Right atrium auricular region (tissue), 2 donors: ENCODE measurements around the gene DENND1A. TPM values are rescaled to one million over a fixed set of nuclear protein-coding genes. Genes with fewer than 3 reads are reported as not detected.

Experiments
- DNase-seq: peaks from one replicate; pipeline ENCODE4 v3.0.0-alpha.2; 2019; ENCODE audit warnings: low spot score
- H3K27ac ChIP-seq, 2 donors: fragments of 200-600 bp; sonication (generic); 1 replicate in 1 of 2; 2 replicates in 1 of 2; pipeline ENCODE4 v1.5.1; 2016 to 2019
- H3K27me3 ChIP-seq, 2 donors: fragments of 200-600 bp; sonication (generic); one replicate each; pipeline versions ENCODE4 v1.5.1 to v1.6.0; 2017 to 2019
- H3K36me3 ChIP-seq: fragments of 200-600 bp; sonication (generic); one replicate; pipeline ENCODE4 v1.5.1; 2016
- H3K4me1 ChIP-seq, 2 donors: fragments of 200-600 bp; sonication (generic); one replicate each; pipeline versions ENCODE4 v1.5.1 to v1.6.0; 2017 to 2019
- H3K4me3 ChIP-seq, 2 donors: fragments of 200-600 bp; sonication (generic); 1 replicate in 1 of 2; 2 replicates in 1 of 2; pipeline ENCODE4 v1.5.1; 2017 to 2019; ENCODE audit warnings: mild to moderate bottlenecking in 1 of 2, moderate library complexity in 1 of 2
- H3K9me3 ChIP-seq, 2 donors: fragments of 200-600 bp; sonication (generic); one replicate each; pipeline ENCODE4 v1.5.1; 2019
- total RNA-seq, 2 donors: library from RNA; depleted of rRNA; stranded (reverse); fragments of >200 nt; gene quantifications; one replicate each; pipeline ENCODE4 v1.1.0, GENCODE V29; 2016
- TF ChIP-seq, protein P1 (sequence below), 2 donors: fragments of 200-600 bp; sonication (generic); IDR thresholded peaks; one replicate each; pipeline ENCODE4 v1.5.1; 2019; ENCODE audit warnings: antibody characterized with exemption in 2 of 2

The DENND1A gene
- total RNA-seq, 2 donors from 2014 or later: 14.9 to 23.6 TPM

DNA sequence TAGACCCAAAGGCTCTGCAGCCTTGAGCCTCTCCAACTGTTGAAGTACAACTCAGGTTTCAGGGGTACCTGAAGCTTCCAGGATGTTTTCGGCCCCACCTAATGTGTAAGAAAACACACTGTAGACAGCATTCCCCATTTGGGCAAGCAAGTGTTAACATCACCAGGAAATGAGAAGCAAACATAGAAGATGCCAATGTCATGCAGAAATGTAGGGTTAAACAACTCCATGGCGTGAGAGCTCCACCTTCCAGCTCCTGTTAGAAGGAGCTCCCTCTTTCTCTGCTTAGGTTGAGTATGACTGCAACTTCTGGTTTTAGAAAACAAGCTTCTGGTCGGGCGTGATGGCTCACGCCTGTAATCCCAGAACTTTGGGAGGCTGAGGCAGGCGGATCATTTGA is 31.0 kb upstream of the DENND1A start:
- Histone ChIP-seq H3K4me3 (no peak overlapping the region), H3K27ac (no peak overlapping the region), H3K4me1 (no peaks in the 10 kb centered on the region), H3K27me3 (no peaks in the 10 kb centered on the region), H3K9me3 (no peaks in the 10 kb centered on the region), H3K36me3 (no peaks in the 10 kb centered on the region)
- no peak for DNase-seq
- TF ChIP-seq, protein P1, sequence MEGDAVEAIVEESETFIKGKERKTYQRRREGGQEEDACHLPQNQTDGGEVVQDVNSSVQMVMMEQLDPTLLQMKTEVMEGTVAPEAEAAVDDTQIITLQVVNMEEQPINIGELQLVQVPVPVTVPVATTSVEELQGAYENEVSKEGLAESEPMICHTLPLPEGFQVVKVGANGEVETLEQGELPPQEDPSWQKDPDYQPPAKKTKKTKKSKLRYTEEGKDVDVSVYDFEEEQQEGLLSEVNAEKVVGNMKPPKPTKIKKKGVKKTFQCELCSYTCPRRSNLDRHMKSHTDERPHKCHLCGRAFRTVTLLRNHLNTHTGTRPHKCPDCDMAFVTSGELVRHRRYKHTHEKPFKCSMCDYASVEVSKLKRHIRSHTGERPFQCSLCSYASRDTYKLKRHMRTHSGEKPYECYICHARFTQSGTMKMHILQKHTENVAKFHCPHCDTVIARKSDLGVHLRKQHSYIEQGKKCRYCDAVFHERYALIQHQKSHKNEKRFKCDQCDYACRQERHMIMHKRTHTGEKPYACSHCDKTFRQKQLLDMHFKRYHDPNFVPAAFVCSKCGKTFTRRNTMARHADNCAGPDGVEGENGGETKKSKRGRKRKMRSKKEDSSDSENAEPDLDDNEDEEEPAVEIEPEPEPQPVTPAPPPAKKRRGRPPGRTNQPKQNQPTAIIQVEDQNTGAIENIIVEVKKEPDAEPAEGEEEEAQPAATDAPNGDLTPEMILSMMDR (IDR thresholded peaks at IDR 0.05): no peak

DNA sequence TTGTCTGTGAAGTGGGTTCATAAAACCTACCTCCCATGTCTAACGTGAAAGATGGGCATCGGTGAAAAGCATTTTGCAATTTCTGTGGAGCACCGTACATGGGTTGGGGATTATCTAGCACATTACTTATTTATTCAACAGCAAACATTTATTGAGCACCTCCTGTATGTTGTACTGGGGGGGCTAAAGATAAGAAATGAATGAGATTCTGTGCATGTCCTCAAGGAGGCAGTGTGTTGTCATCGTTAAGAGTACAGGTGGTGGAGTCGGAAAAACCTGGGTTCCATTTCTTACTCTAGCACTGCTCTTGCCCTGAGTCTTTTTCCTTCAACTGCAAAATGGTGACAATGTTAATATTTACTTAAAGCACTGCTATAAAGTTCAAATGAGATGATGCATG is 30.4 kb upstream of the DENND1A start:
- Histone ChIP-seq H3K9me3 (no peaks in the 10 kb centered on the region), H3K27ac (no peak overlapping the region), H3K4me3 (no peak overlapping the region), H3K4me1 (no peaks in the 10 kb centered on the region), H3K36me3 (no peaks in the 10 kb centered on the region), H3K27me3 (no peaks in the 10 kb centered on the region)
- TF ChIP-seq, protein P1 (IDR thresholded peaks at IDR 0.05): no peak
- no peak for DNase-seq

DNA sequence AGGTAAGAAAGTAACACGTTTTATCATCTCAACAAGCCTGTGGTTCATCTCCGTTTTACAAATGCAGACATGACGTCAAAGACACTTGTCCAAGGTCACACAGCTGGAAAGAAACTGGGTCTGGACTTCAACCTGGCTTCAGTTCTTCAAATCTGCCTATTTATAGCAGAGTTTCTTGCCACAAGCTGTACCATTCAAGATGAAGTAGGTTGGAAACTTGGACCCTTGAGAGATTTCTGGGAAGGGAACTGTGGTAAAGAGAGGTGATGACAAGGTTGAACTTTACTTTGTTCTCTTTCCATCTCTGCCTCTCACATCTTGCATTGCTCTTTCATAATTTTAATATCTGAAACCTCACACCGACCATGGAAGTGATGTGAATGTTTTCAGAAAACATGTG is 29.9 kb upstream of the DENND1A start:
- Histone ChIP-seq H3K27me3 (no peaks in the 10 kb centered on the region), H3K9me3 (no peaks in the 10 kb centered on the region), H3K27ac (no peak overlapping the region), H3K36me3 (no peaks in the 10 kb centered on the region), H3K4me3 (no peak overlapping the region), H3K4me1 (no peaks in the 10 kb centered on the region)
- DNase-seq: no peak
- TF ChIP-seq, protein P1 (IDR thresholded peaks at IDR 0.05): no peak

DNA sequence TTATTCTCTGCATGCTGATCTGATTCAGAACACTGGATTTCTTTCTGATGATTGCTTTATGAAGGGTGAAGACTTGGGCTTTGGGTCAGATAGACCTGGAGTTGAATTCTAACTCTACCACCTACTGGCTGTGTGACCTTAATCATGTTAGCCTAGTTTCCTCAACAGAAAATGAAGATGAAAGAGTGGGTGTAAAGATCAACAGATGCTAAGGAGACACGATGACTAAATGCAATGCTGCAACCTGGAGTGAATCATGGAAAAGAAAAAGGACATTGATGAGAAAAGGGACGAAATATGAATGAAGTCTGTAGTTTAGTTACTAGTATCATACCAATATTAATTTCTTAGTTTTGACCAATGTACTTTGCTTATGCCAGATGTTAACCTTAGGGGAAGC is 27.8 kb upstream of the DENND1A start:
- Histone ChIP-seq H3K4me1 (no peaks in the 10 kb centered on the region), H3K4me3 (no peak overlapping the region), H3K27ac (no peak overlapping the region), H3K36me3 (no peaks in the 10 kb centered on the region), H3K9me3 (no peaks in the 10 kb centered on the region), H3K27me3 (no peaks in the 10 kb centered on the region)
- DNase-seq: no peak
- TF ChIP-seq, protein P1 (IDR thresholded peaks at IDR 0.05): no peak

DNA sequence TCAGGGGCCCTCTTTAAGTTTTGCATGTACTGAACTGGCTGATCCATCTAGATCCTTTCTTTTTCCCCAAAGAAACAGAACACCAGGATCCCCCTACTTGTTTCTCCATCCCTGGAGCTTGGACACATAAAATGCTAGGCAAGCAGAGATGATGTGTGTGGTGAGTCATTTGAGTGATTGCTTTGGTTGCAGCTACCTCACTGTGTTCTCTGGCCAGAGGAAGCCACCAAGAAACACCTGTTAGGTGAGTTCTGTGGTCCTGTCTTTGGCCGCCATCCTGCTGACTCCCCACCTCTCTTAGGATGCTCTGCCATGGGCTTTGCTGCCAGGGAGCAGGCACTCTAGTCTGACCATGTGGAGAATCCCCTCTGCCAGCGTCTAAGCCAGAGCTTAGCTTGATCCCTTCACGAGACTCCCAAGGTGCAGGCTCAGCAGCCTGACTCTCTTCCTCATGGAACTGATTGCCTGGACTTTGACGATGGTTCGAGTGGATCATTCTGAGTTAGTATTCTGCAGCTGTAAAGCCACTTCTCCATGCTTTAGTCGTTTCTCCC is 27.3 kb upstream of the DENND1A start:
- Histone ChIP-seq H3K9me3 (no peaks in the 10 kb centered on the region), H3K36me3 (no peaks in the 10 kb centered on the region), H3K4me1 (no peaks in the 10 kb centered on the region), H3K27ac (no peak overlapping the region), H3K4me3 (no peak overlapping the region), H3K27me3 (no peaks in the 10 kb centered on the region)
- no peak for DNase-seq
- TF ChIP-seq, protein P1 (IDR thresholded peaks at IDR 0.05): no peak

DNA sequence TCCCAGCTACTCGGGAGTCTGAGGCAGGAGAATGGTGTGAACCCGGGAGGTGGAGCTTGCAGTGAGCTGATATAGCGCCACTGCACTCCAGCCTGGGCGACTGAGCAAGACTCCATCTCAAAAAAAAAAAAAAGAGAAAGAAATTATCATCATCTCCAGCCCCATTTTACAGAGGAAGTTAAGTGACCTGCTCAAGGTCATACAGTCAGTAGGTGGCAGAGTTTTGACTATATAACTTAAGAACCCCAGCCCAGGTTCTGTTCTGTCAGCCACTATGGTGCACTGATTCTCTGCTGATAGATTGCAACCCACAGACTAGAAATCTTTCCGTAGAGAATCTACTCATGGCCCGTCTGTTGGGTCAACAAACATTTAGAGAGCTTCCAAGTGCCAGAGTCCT is 25.7 kb upstream of the DENND1A start:
- Histone ChIP-seq H3K9me3 (no peaks in the 10 kb centered on the region), H3K4me3 (no peak overlapping the region), H3K27me3 (no peaks in the 10 kb centered on the region), H3K27ac (no peak overlapping the region), H3K4me1 (no peaks in the 10 kb centered on the region), H3K36me3 (no peaks in the 10 kb centered on the region)
- no peak for DNase-seq
- TF ChIP-seq, protein P1 (IDR thresholded peaks at IDR 0.05): no peak
